ENCODE results near the gene TTYH3. TPM values are rescaled to one million over a fixed set of nuclear protein-coding genes. Genes with fewer than 3 reads are reported as not detected.
A peak's percentile ranks its signal among the peaks of the same experiment; 100 is the strongest.

Gene TTYH3
- total RNA-seq, 1 donor from 2014 or later, result 51.7 TPM

DNA sequence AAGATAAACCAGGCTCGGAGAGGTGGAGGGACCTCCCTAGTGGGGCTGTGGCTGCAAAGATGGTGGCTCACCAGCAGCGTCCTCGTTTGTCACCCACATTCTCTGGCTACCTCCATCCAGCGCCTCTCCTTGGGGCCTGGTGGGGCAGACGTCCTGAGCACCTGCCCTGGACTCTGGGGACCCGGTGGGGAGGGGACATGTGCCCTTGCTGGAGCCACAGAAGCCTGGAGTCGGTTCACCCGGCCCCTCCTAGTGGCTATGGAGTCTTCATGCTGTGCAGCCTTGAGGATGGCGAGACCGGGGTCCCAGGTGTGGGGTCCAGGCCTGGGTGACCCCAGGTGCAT, 14.5 kb downstream of the TTYH3 start:
- TF ChIP-seq CTCF (IDR thresholded peaks at IDR 0.05), result no peak

GRCh38 chr7:2646680-2647571, 15.1 kb downstream of the TTYH3 start:
- intact Hi-C loops (cut with DNase I), result no loop called here
- Histone ChIP-seq H3K9me3 (no peaks in the 10 kb centered on the region), H3K27me3 (ENCODE audit: low read depth) (no peaks in the 10 kb centered on the region), H3K27ac (no peak overlapping the region), H3K4me1 (peaks cover 32% of the 10 kb centered on the region), H3K4me3 (no peak overlapping the region), H3K36me3 (peaks cover 44% of the 10 kb centered on the region)
- ATAC-seq (no peak), DNase-seq (no peak)
- no peak for TF ChIP-seq CTCF (IDR thresholded peaks at IDR 0.05)

More for the DNA sequence above, 14.5 kb downstream of the TTYH3 start:
- H3K9me3 ChIP-seq, result no peaks in the 10 kb centered on the region
- H3K27ac ChIP-seq, result no peak overlapping the region
- intact Hi-C loops (cut with DNase I), result no loop called here
- ATAC-seq (no peak), DNase-seq (no peak)
- peaks cover 39% of the 10 kb centered on the region for H3K4me1 ChIP-seq
- H3K27me3 ChIP-seq (ENCODE audit: low read depth), result no peaks in the 10 kb centered on the region
- H3K36me3 ChIP-seq, result peaks cover 38% of the 10 kb centered on the region
- H3K4me3 ChIP-seq, result no peak overlapping the region

DNA sequence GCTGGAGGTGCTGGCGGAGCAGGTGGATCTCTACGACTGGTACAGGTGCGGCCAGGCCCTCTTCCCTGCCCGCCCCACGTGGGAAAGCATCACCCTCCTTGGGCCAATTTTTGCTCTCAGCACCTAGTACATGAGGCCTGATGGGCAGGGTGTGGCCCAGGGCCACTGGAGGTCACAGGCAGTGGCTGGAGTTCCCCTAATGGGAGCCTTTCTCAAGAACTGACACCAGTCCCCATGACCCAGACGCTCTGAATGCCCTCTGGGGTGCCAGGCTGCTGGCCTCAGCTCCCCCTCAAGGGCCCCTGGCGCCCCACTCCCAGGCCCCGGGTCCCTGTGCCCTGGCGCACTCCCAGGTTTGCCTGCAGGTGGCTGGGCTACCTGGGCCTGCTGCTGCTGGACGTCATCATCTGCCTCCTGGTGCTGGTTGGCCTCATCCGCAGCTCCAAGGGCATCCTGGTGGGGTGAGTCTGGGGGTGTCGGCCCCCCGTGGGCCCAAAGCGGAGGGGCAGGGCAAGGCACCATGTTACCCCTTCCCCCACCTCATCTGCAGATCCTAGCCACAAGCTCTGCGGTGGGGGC, 15.9 kb downstream of the TTYH3 start:
- TF ChIP-seq CTCF (IDR thresholded peaks at IDR 0.05), result no peak
- peaks cover 26% of the 10 kb centered on the region for H3K4me1 ChIP-seq
- H3K4me3 ChIP-seq, result no peak overlapping the region
- DNase-seq (no peak), ATAC-seq (peak in 1 of 2 donors; percentile 5)
- no peak overlapping the region for H3K27ac ChIP-seq
- H3K9me3 ChIP-seq, result no peaks in the 10 kb centered on the region
- intact Hi-C loops (cut with DNase I), result no loop called here
- peaks cover 44% of the 10 kb centered on the region for H3K36me3 ChIP-seq
- H3K27me3 ChIP-seq (ENCODE audit: low read depth), result no peaks in the 10 kb centered on the region

GRCh38 chr7:2649139-2649838, 17.5 kb downstream of the TTYH3 start:
- intact Hi-C loops (cut with DNase I), result no loop called here
- no peaks in the 10 kb centered on the region for H3K27me3 ChIP-seq (ENCODE audit: low read depth)
- no peak for DNase-seq

More at GRCh38 chr7:2649139-2649838, 17.5 kb downstream of the TTYH3 start:
- H3K4me3 ChIP-seq, result no peak overlapping the region
- TF ChIP-seq CTCF (IDR thresholded peaks at IDR 0.05), result no peak
- peaks cover 44% of the 10 kb centered on the region for H3K36me3 ChIP-seq
- peaks cover 17% of the 10 kb centered on the region for H3K4me1 ChIP-seq
- H3K27ac ChIP-seq, result no peak overlapping the region
- no peaks in the 10 kb centered on the region for H3K9me3 ChIP-seq
- ATAC-seq, result no peak
